Thyroid gland (tissue), 4 donors: Measurements from ENCODE around the gene PTPN4.
"Not testable (repeated sequence)": the region's sequence is repeated elsewhere in the genome, so short reads cannot be mapped to it uniquely, and the experiment has no call there.

ENCODE experiments used
- CTCF ChIP-seq, 6 experiments: fragments of 200-600 bp in 3 of 6; fragments of 450-650 bp in 3 of 6; sonication (generic) in 3 of 6; IDR thresholded peaks; one replicate each; pipeline ENCODE4 v1.5.1; 2016 to 2019; ENCODE audit warnings: antibody characterized with exemption in 6 of 6, mild to moderate bottlenecking in 2 of 6, inconsistent platforms in 1 of 6, moderate library complexity in 1 of 6
- POLR2A ChIP-seq, 2 donors: fragments of 450-650 bp; IDR thresholded peaks; one replicate each; pipeline ENCODE4 v1.6.1; 2017; ENCODE audit warnings: antibody characterized with exemption in 2 of 2, mild to moderate bottlenecking in 2 of 2, moderate library complexity in 1 of 2

DNA sequence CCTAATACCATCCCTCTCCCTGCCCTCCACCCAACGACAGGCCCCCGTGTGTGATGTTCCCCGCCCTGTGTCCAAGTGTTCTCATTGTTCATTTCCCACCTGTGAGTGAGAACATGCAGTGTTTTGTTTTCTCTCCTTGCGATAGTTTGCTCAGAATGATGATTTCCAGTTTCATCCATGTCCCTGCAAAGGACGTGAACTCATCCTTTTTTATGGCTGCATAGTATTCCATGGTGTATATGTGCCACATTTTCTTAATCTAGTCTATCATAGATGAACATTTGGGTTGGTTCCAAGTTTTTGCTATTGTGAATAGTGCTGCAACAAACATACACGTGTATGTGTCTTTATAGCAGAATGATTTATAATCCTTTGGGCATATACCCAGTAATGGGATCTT, 44.7 kb downstream of the PTPN4 start:
- TF ChIP-seq POLR2A, CTCF (IDR thresholded peaks at IDR 0.05): not testable (repeated sequence)
